K562 (cell line): Measurements from ENCODE around the gene FAM156A. TPM values are rescaled to one million over a fixed set of nuclear protein-coding genes. Genes with fewer than 3 reads are reported as not detected.
A peak's percentile ranks its signal among the peaks of the same experiment; 100 is the strongest.

Experiments used
- ATAC-seq: fragments of 200-7000 bp; cut with Tn5 transposase; 3 replicates; pipeline ENCODE4 v1.9.1; 2020; ENCODE audit warnings: moderate library complexity
- BruUV-seq: library from RNA; stranded (reverse); fragments of 400-500 nt; replicated peaks from 2 replicates; lab custom pipeline; 2021; lab: Mats Ljungman, UMichigan
- CTCF ChIA-PET: fragments of 300-600 bp; formaldehyde crosslinking; extraction: SDS; loops from one replicate; lab custom pipeline; 2021; ENCODE audit warnings: low intra/inter-chr PET ratio; lab: Yijun Ruan, JAX
- POLR2A ChIA-PET: fragments of 300-600, 350-650 bp; sonication (Branson Sonifier 250); formaldehyde crosslinking; extraction: SDS; loops from one replicate; lab custom pipeline; 2021; ENCODE audit warnings: antibody characterized with exemption, inconsistent platforms; lab: Yijun Ruan, JAX
- DNase-seq, 4 experiments: peaks; one replicate each; pipeline versions ENCODE4 v3.0.0 to v3.0.0-alpha.2; 2011 to 2018; ENCODE audit warnings: low spot score in 3 of 4, mixed read lengths in 3 of 4; ENCODE audit errors: extremely low read depth in 1 of 4
- FAIRE-seq: peaks from 2 replicates; lab custom pipeline; 2011; peaks lifted over from hg19 to GRCh38; lab: Jason Lieb, UNC
- H2AFZ ChIP-seq: 2 replicates; pipeline ENCODE4 v1.6.0; 2011; ENCODE audit warnings: low read depth, low read length, control low read depth, inconsistent platforms
- H3K27ac ChIP-seq: fragments of 200-600 bp; 3 replicates; pipeline ENCODE4 v1.8.0; 2011; ENCODE audit warnings: low read depth, mild to moderate bottlenecking, control low read depth, inconsistent platforms, low read length, moderate library complexity, mixed read lengths; ENCODE audit errors: extremely low read depth
- H3K27me3 ChIP-seq, 2 experiments: fragments of 300-600 bp in 1 of 2; 2 replicates in 1 of 2; 3 replicates in 1 of 2; pipeline versions ENCODE4 v1.6.0 to v1.8.0; 2011; ENCODE audit warnings: inconsistent platforms in 2 of 2, low read length in 2 of 2, mild to moderate bottlenecking in 1 of 2, mixed read lengths in 1 of 2, moderate library complexity in 1 of 2; ENCODE audit not compliant: control insufficient read depth in 2 of 2, insufficient read depth in 2 of 2
- H3K36me3 ChIP-seq: fragments of 300-600 bp; 3 replicates; pipeline ENCODE4 v1.8.0; 2011; ENCODE audit warnings: mild to moderate bottlenecking, low read length, inconsistent platforms; ENCODE audit not compliant: control insufficient read depth, insufficient read depth
- H3K4me1 ChIP-seq, 2 experiments: fragments of 200-600 bp in 1 of 2; replicated peaks in 1 of 2; 2 replicates in 1 of 2; 3 replicates in 1 of 2; pipeline versions ENCODE4 v1.5.1 to v1.8.0; 2011; ENCODE audit warnings: inconsistent platforms in 2 of 2, low read length in 2 of 2, mild to moderate bottlenecking in 1 of 2, mixed read lengths in 1 of 2, moderate library complexity in 1 of 2; ENCODE audit not compliant: control insufficient read depth in 2 of 2, insufficient read depth in 2 of 2
- H3K4me2 ChIP-seq: 2 replicates; pipeline ENCODE4 v1.6.1; 2011; ENCODE audit warnings: low read length, control low read depth, inconsistent platforms, mixed read lengths; ENCODE audit not compliant: insufficient read depth
- H3K4me3 ChIP-seq: fragments of 200-600 bp; sonication (generic), shearing (Covaris generic); 2 replicates; pipeline ENCODE4 v1.5.1; 2016; ENCODE audit warnings: control low read depth, inconsistent platforms
- H3K79me2 ChIP-seq: fragments of 200-600 bp; 3 replicates; pipeline ENCODE4 v1.8.0; 2011; ENCODE audit warnings: low read length, inconsistent platforms; ENCODE audit not compliant: control insufficient read depth, insufficient read depth
- H3K9ac ChIP-seq, 2 experiments: 2 replicates each; pipeline versions ENCODE4 v1.6.0 to v1.6.1; 2011; ENCODE audit warnings: low read depth in 2 of 2, low read length in 2 of 2, control low read depth in 1 of 2, inconsistent platforms in 1 of 2, mild to moderate bottlenecking in 1 of 2, mixed read lengths in 1 of 2; ENCODE audit not compliant: insufficient read depth in 1 of 2
- H3K9me1 ChIP-seq: one replicate; pipeline ENCODE4 v1.6.0; 2011; ENCODE audit warnings: inconsistent platforms, mild to moderate bottlenecking, low read length, moderate library complexity; ENCODE audit not compliant: control insufficient read depth, insufficient read depth
- H3K9me3 ChIP-seq: replicated peaks from 2 replicates; pipeline ENCODE4 v1.5.1; 2011; ENCODE audit warnings: low read depth, low read length, inconsistent platforms; ENCODE audit not compliant: control insufficient read depth, insufficient read depth
- H4K20me1 ChIP-seq: replicated peaks from 2 replicates; pipeline ENCODE4 v1.6.1; 2011; ENCODE audit warnings: low read length, inconsistent platforms, mixed read lengths; ENCODE audit not compliant: control insufficient read depth, insufficient read depth
- ETV5 ChIP-seq: sonication (generic); formaldehyde crosslinking; IDR thresholded peaks from 2 replicates; pipeline ENCODE4 v1.4.0; 2020; ENCODE audit warnings: low read depth, mild to moderate bottlenecking, missing genetic modification reagents
- GATAD2A ChIP-seq: fragments of 450-650 bp; IDR thresholded peaks from 2 replicates; pipeline ENCODE4 v1.6.1; 2017
- HDAC6 ChIP-seq: IDR thresholded peaks from 2 replicates; pipeline ENCODE4 v1.6.1; 2012; ENCODE audit warnings: low read depth, mild to moderate bottlenecking, control low read depth, inconsistent platforms, low read length, moderate library complexity
- LCOR ChIP-seq: sonication (generic); formaldehyde crosslinking; IDR thresholded peaks from 2 replicates; pipeline ENCODE4 v1.8.0; 2022; ENCODE audit warnings: mild to moderate bottlenecking, missing genetic modification reagents
- POLR2G ChIP-seq: fragments of 200-400 bp; formaldehyde crosslinking; IDR thresholded peaks from 2 replicates; pipeline ENCODE4 v1.6.1; 2017; ENCODE audit warnings: low read depth, mild to moderate bottlenecking, antibody characterized with exemption, low read length, moderate library complexity
- POLR3G ChIP-seq: IDR thresholded peaks from 2 replicates; pipeline ENCODE4 v1.6.1; 2011; ENCODE audit not compliant: insufficient read length, insufficient replicate concordance; ENCODE audit errors: extremely low read depth
- PRMT5 ChIP-seq: sonication (generic); formaldehyde crosslinking; IDR thresholded peaks from 2 replicates; pipeline ENCODE4 v1.5.0; 2020; ENCODE audit warnings: missing genetic modification reagents
- TAF15 ChIP-seq: fragments of 200-400 bp; formaldehyde crosslinking; IDR thresholded peaks from 2 replicates; pipeline ENCODE4 v1.6.1; 2017; ENCODE audit warnings: mild to moderate bottlenecking, low read depth, low read length, moderate library complexity
- THRAP3 ChIP-seq: fragments of 450-650 bp; IDR thresholded peaks from 2 replicates; pipeline ENCODE4 v1.6.1; 2016; ENCODE audit warnings: mild to moderate bottlenecking, inconsistent platforms, borderline replicate concordance
- ZBTB7A ChIP-seq: IDR thresholded peaks from 2 replicates; pipeline ENCODE4 v1.6.1; 2011; ENCODE audit warnings: low read depth, mild to moderate bottlenecking, low read length, moderate library complexity, borderline replicate concordance; ENCODE audit not compliant: control insufficient read depth
- ZNF184 ChIP-seq: sonication (generic); formaldehyde crosslinking; IDR thresholded peaks from 2 replicates; pipeline ENCODE4 v1.5.0; 2020; ENCODE audit warnings: missing genetic modification reagents
- ZNF57 ChIP-seq: fragments of 450-650 bp; formaldehyde crosslinking; IDR thresholded peaks from 2 replicates; pipeline ENCODE4 v1.4.0; 2020; ENCODE audit warnings: mild to moderate bottlenecking, moderate library complexity
- WGBS: fragments of 100-300 bp; shearing (Covaris generic); methylation state at CpG from one replicate; pipeline ENCODE4 v1.1.6; 2016; ENCODE audit warnings: low coverage, mixed read lengths; ENCODE audit not compliant: insufficient coverage; ENCODE audit errors: missing lambda C conversion rate; 5-methylcytosine and 5-hydroxymethylcytosine counted together
- in situ Hi-C: fragments of 300-500 bp; cut with MboI; formaldehyde crosslinking; loops from 4 replicates; pipeline ENCODE4 v1.15.0; 2018; ENCODE audit warnings: inconsistent platforms, mixed read lengths
- intact Hi-C: fragments of 100-400 bp; cut with micrococcal nuclease; formaldehyde crosslinking; loops from 2 replicates; pipeline ENCODE4 v1.14.2; 2022
- polyA plus RNA-seq, 8 experiments: library from polyadenylated mRNA; depleted of rRNA in 4 of 8; stranded (reverse) in 5 of 8; unstranded in 3 of 8; fragments of >200 nt; fragmentation: Nextera tagmentation in 2 of 8; fragmentation: Illumina TruSeq in 1 of 8; extraction: Ambion mirVana in 2 of 8; extraction: Trizol in 1 of 8; gene quantifications; 2 replicates each; pipeline versions ENCODE4 v1.2.1 to v1.2.3, GENCODE V29; 2011 to 2014; ENCODE audit warnings: inconsistent platforms in 1 of 8, missing spikeins in 1 of 8
- total RNA-seq, 7 experiments: library from RNA; depleted of rRNA in 6 of 7; stranded (reverse); fragments of >200 nt in 6 of 7; fragmentation: Illumina TruSeq in 2 of 7; extraction: Trizol in 2 of 7; gene quantifications; 2 replicates each; pipeline versions ENCODE4 v1.2.1 to v1.2.3, GENCODE V29; 2011 to 2021; ENCODE audit warnings: low replicate concordance in 1 of 7
- TF ChIP-seq, protein P1 (sequence below), 2 experiments: fragments of 200-800 bp in 1 of 2; sonication (Bioruptor generic) in 1 of 2; sonication (generic) in 1 of 2; formaldehyde crosslinking in 1 of 2; IDR thresholded peaks in 1 of 2; conservative IDR thresholded peaks in 1 of 2; 2 replicates each; pipeline versions ENCODE4 v1.5.0 to v1.6.1; 2016 to 2020; ENCODE audit warnings: missing compliant biosample characterization in 1 of 2, missing genetic modification characterization in 1 of 2, missing genetic modification reagents in 1 of 2
- TF ChIP-seq, protein P2 (sequence below), 2 experiments: fragments of 450-650 bp; IDR thresholded peaks; 2 replicates each; pipeline ENCODE4 v1.6.1; 2016
- TF ChIP-seq, protein P3 (sequence below), 2 experiments: IDR thresholded peaks in 1 of 2; conservative IDR thresholded peaks in 1 of 2; 2 replicates each; pipeline ENCODE4 v1.6.1; 2016; ENCODE audit warnings: low read depth in 2 of 2, mild to moderate bottlenecking in 1 of 2, missing compliant biosample characterization in 1 of 2, missing genetic modification characterization in 1 of 2, moderate library complexity in 1 of 2

The FAM156A gene
- total and polyA plus RNA-seq, 9 of the 15 experiments (the other 6 are each of a cell fraction or from before 2014, with no cell fraction given), result 1.9 to 20.3 (median 8.6) TPM

DNA sequence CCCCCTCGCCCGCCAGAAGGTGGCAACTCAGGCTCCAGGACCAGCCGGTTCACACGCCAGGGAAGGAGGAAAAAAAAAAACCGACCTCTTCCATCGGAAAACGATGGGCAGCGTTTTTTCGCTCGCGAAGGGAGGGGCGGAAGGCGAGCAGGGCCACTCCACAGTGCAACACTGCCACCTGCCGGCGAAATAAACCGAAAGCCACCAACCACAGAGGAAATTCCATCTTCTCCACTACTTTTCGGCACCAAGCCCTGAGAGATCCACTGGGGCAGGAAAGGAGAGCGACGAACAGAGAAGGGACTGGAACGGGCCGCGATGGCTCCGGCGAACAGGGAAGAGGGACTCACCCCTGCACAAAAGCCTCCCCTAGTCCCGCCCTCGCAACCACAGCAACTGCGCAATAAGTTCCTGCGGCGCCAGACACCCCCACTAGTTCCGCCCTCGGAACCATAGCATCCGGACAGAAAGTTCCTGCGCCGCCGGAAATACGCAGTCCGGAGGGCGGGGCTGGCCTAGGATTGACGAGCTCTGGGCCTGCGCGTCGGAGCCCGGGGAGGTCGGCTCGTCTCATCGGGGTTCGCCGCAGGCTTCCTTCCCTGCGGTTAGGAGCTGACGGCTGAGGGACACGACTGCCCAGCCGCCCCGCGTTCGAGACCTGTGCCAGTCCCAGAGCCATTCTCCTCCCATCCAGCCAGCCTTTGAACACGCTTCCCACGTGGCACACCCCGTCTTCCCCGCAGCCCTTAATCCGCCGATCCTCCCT is 23.4 kb downstream of the FAM156A start:
- WGBS, result 1% methylated on average over 35 of the region's 61 CpGs
- Histone ChIP-seq H3K27ac (peak overlapping the region; percentile 90), H3K9me1 (no peaks in the 10 kb centered on the region), H3K79me2 (no peaks in the 10 kb centered on the region), H2AFZ (peak overlapping the region; percentile 95), H4K20me1 (no peaks in the 10 kb centered on the region), H3K4me3 (peak overlapping the region; percentile 72), H3K36me3 (no peaks in the 10 kb centered on the region), H3K4me2 (peak overlapping the region; percentile 88), H3K9me3 (no peaks in the 10 kb centered on the region), H3K27me3 (no peaks in the 10 kb centered on the region), H3K4me1 (peaks cover 0 to 6% of the 10 kb centered on the region in 2 experiments; a peak in 4 of 5 replicates), H3K9ac (peak overlapping the region; percentile 83 to 97)
- POLR2A ChIA-PET, result interaction anchor here (0.7 kb wide), 1 partner anchor 11 kb away, joined by 5 read pairs; no protein-coding TSS in a partner anchor
- CTCF ChIA-PET, result interaction anchor here (0.6 to 1.2 kb wide), 2 partner anchors 14 to 533 kb away, joined by 4 read pairs; no protein-coding TSS in a partner anchor
- FAIRE-seq, result peak; percentile 83
- in situ Hi-C loops, result no loop called here
- intact Hi-C loops, result no loop called here
- peak; percentile 99 for ATAC-seq
- TSS peak; percentile 63 for BruUV-seq
- DNase-seq, result peak; percentile 73 to 91 (median 81)
- TF ChIP-seq POLR2G (peak; percentile 89), PRMT5 (CRISPR knock-in tag) (no peak), ZNF57 (CRISPR knock-in tag) (no peak), GATAD2A (peak; percentile 52; the same call in 1 of the 2 replicates), POLR3G (no peak), THRAP3 (no peak), ZBTB7A (no peak), ZNF184 (CRISPR knock-in tag) (no peak), ETV5 (CRISPR knock-in tag) (peak; percentile 77), HDAC6 (no peak), TAF15 (no peak), LCOR (CRISPR knock-in tag) (peak; percentile 82)
- TF ChIP-seq, protein P1, sequence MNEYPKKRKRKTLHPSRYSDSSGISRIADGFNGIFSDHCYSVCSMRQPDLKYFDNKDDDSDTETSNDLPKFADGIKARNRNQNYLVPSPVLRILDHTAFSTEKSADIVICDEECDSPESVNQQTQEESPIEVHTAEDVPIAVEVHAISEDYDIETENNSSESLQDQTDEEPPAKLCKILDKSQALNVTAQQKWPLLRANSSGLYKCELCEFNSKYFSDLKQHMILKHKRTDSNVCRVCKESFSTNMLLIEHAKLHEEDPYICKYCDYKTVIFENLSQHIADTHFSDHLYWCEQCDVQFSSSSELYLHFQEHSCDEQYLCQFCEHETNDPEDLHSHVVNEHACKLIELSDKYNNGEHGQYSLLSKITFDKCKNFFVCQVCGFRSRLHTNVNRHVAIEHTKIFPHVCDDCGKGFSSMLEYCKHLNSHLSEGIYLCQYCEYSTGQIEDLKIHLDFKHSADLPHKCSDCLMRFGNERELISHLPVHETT (CRISPR knock-in tag; conservative IDR thresholded peaks at IDR 0.05 in 1 of 2, IDR thresholded peaks at IDR 0.05 in 1 of 2), result 0 out of 4 replicates have a peak, but pooled peaks of 1 of the 2 experiments have one; percentile 38
- TF ChIP-seq, protein P2, sequence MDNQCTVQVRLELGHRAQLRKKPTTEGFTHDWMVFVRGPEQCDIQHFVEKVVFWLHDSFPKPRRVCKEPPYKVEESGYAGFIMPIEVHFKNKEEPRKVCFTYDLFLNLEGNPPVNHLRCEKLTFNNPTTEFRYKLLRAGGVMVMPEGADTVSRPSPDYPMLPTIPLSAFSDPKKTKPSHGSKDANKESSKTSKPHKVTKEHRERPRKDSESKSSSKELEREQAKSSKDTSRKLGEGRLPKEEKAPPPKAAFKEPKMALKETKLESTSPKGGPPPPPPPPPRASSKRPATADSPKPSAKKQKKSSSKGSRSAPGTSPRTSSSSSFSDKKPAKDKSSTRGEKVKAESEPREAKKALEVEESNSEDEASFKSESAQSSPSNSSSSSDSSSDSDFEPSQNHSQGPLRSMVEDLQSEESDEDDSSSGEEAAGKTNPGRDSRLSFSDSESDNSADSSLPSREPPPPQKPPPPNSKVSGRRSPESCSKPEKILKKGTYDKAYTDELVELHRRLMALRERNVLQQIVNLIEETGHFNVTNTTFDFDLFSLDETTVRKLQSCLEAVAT (IDR thresholded peaks at IDR 0.05), result peak in 1 of 2 experiments; percentile 65; a peak in 1 of 4 replicates
- TF ChIP-seq, protein P3, sequence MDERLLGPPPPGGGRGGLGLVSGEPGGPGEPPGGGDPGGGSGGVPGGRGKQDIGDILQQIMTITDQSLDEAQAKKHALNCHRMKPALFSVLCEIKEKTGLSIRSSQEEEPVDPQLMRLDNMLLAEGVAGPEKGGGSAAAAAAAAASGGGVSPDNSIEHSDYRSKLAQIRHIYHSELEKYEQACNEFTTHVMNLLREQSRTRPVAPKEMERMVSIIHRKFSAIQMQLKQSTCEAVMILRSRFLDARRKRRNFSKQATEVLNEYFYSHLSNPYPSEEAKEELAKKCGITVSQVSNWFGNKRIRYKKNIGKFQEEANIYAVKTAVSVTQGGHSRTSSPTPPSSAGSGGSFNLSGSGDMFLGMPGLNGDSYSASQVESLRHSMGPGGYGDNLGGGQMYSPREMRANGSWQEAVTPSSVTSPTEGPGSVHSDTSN (CRISPR knock-in tag; IDR thresholded peaks at IDR 0.05; ENCODE audit: low read depth), result no peak
- TF ChIP-seq, protein P3 (tag; conservative IDR thresholded peaks at IDR 0.05; ENCODE audit: low read depth), result no peak
